Stimulated activated naive B cell treated with anti-CD40 and anti-IgM and Interleukin-4, amounts not matched to agents 10 μg/mL and 1 μg/mL and 100 μg/mL, for 72 hours (primary cell): ENCODE measurements around the gene COMMD6.

ENCODE experiments used
- ATAC-seq, 2 donors: fragments of 150-1000 bp; cut with Tn5 transposase; replicated peaks; 2 replicates each; pipeline ENCODE4 v1.10.0; 2021; ENCODE audit warnings: moderate library complexity in 1 of 2
- DNase-seq: peaks from one replicate; pipeline ENCODE4 v3.0.0; 2021
- H3K27ac Mint-ChIP-seq: one replicate; pipeline ENCODE4 v1.8.0; 2022; ENCODE audit warnings: mild to moderate bottlenecking, mixed read lengths
- H3K27me3 Mint-ChIP-seq, 2 donors: one replicate each; pipeline ENCODE4 v1.8.0; 2022; ENCODE audit warnings: mixed read lengths in 2 of 2
- H3K36me3 Mint-ChIP-seq, 2 donors: one replicate each; pipeline ENCODE4 v1.8.0; 2022; ENCODE audit warnings: mixed read lengths in 2 of 2, mild to moderate bottlenecking in 1 of 2
- H3K4me1 Mint-ChIP-seq, 2 donors: one replicate each; pipeline ENCODE4 v1.8.0; 2022; ENCODE audit warnings: mixed read lengths in 2 of 2, mild to moderate bottlenecking in 1 of 2
- H3K4me3 Mint-ChIP-seq, 2 donors: one replicate each; pipeline ENCODE4 v1.8.0; 2022; ENCODE audit warnings: mild to moderate bottlenecking in 2 of 2, mixed read lengths in 2 of 2, moderate library complexity in 1 of 2
- H3K9me3 Mint-ChIP-seq, 2 donors: one replicate each; pipeline ENCODE4 v1.8.0; 2022; ENCODE audit warnings: mixed read lengths in 2 of 2, mild to moderate bottlenecking in 1 of 2

Gene COMMD6

GRCh38 chr13:75537401-75538365, at the start of gene COMMD6:
Gene COMMD6 (minus strand): TSS chr13:75537841. CDS start chr13:75537805, 36 bp downstream.
- peak; percentile 63 for DNase-seq
- Mint-ChIP-seq H3K27me3 (no peaks in the 10 kb centered on the region), H3K9me3 (no peaks in the 10 kb centered on the region), H3K4me1 (peaks cover 18 to 42% of the 10 kb centered on the region in 2 donors), H3K4me3 (peak within 1 kb of the TSS; percentile 98 to 100), H3K36me3 (peaks cover 14 to 20% of the 10 kb centered on the region in 2 donors), H3K27ac (peak within 1 kb of the TSS; percentile 97)
- ATAC-seq = peak; percentile 89 to 93

- peaks cover 2 to 13% of the 10 kb centered on the region in 2 donors for H3K4me1 Mint-ChIP-seq
- H3K4me3 Mint-ChIP-seq = no peak overlapping the region
- H3K9me3 Mint-ChIP-seq = peaks cover 10 to 14% of the 10 kb centered on the region in 2 donors
- DNase-seq = no peak
- H3K36me3 Mint-ChIP-seq = peaks cover 35 to 42% of the 10 kb centered on the region in 2 donors
- H3K27me3 Mint-ChIP-seq = no peaks in the 10 kb centered on the region
- H3K27ac Mint-ChIP-seq = no peak overlapping the region
- ATAC-seq = no peak
These were observed 47.5 kb upstream of the COMMD6 start for GRCh38 chr13:75585153-75585552.

- Mint-ChIP-seq H3K4me1 (peaks cover 2 to 9% of the 10 kb centered on the region in 2 donors), H3K36me3 (peaks cover 30 to 34% of the 10 kb centered on the region in 2 donors), H3K27me3 (no peaks in the 10 kb centered on the region), H3K4me3 (no peak overlapping the region), H3K9me3 (peaks cover 8 to 14% of the 10 kb centered on the region in 2 donors), H3K27ac (no peak overlapping the region)
- ATAC-seq = no peak
- no peak for DNase-seq
These were observed 45.5 kb upstream of the COMMD6 start for GRCh38 chr13:75583091-75583490.

GRCh38 chr13:75581874-75582640, 44.4 kb upstream of the COMMD6 start:
- no peak overlapping the region for H3K27ac Mint-ChIP-seq
- peaks cover 2 to 6% of the 10 kb centered on the region in 2 donors for H3K4me1 Mint-ChIP-seq
- no peak for DNase-seq
- H3K9me3 Mint-ChIP-seq = peaks cover 8 to 14% of the 10 kb centered on the region in 2 donors
- no peak for ATAC-seq
- peaks cover 26 to 31% of the 10 kb centered on the region in 2 donors for H3K36me3 Mint-ChIP-seq
- H3K27me3 Mint-ChIP-seq = no peaks in the 10 kb centered on the region
- H3K4me3 Mint-ChIP-seq = no peak overlapping the region

GRCh38 chr13:75579529-75579928, 41.9 kb upstream of the COMMD6 start:
- DNase-seq = no peak
- Mint-ChIP-seq H3K36me3 (peaks cover 32 to 33% of the 10 kb centered on the region in 2 donors), H3K9me3 (peaks cover 6 to 9% of the 10 kb centered on the region in 2 donors), H3K27me3 (no peaks in the 10 kb centered on the region), H3K27ac (no peak overlapping the region), H3K4me3 (no peak overlapping the region), H3K4me1 (peaks cover 0 to 2% of the 10 kb centered on the region in 2 donors)
- ATAC-seq = no peak

GRCh38 chr13:75569576-75569975, 31.9 kb upstream of the COMMD6 start:
- Mint-ChIP-seq H3K9me3 (no peaks in the 10 kb centered on the region), H3K4me3 (no peak overlapping the region), H3K27me3 (no peaks in the 10 kb centered on the region), H3K4me1 (peaks cover 0 to 1% of the 10 kb centered on the region in 2 donors), H3K36me3 (peaks cover 38 to 51% of the 10 kb centered on the region in 2 donors), H3K27ac (no peak overlapping the region)
- DNase-seq (no peak), ATAC-seq (no peak)

GRCh38 chr13:75566658-75567057, 29.0 kb upstream of the COMMD6 start:
- H3K27ac Mint-ChIP-seq = no peak overlapping the region
- no peaks in the 10 kb centered on the region for H3K27me3 Mint-ChIP-seq

GRCh38 chr13:75558145-75558840, 20.7 kb upstream of the COMMD6 start:
- peak overlapping the region; percentile 73 for H3K27ac Mint-ChIP-seq

More at GRCh38 chr13:75566658-75567057, 29.0 kb upstream of the COMMD6 start:
- Mint-ChIP-seq H3K36me3 (peaks cover 20 to 29% of the 10 kb centered on the region in 2 donors), H3K4me1 (peaks cover 0 to 1% of the 10 kb centered on the region in 2 donors), H3K9me3 (no peaks in the 10 kb centered on the region), H3K4me3 (no peak overlapping the region)
- no peak for DNase-seq
- ATAC-seq = no peak

GRCh38 chr13:75556961-75557360, 19.3 kb upstream of the COMMD6 start:
- H3K4me1 Mint-ChIP-seq = peaks cover 27 to 41% of the 10 kb centered on the region in 2 donors
- peaks cover 26 to 35% of the 10 kb centered on the region in 2 donors for H3K36me3 Mint-ChIP-seq
- no peaks in the 10 kb centered on the region for H3K9me3 Mint-ChIP-seq

More at GRCh38 chr13:75558145-75558840, 20.7 kb upstream of the COMMD6 start:
- no peak overlapping the region for H3K4me3 Mint-ChIP-seq
- H3K4me1 Mint-ChIP-seq = peaks cover 20 to 34% of the 10 kb centered on the region in 2 donors
- no peaks in the 10 kb centered on the region for H3K9me3 Mint-ChIP-seq
- DNase-seq (no peak), ATAC-seq (no peak)
- peaks cover 23 to 31% of the 10 kb centered on the region in 2 donors for H3K36me3 Mint-ChIP-seq
- no peaks in the 10 kb centered on the region for H3K27me3 Mint-ChIP-seq

GRCh38 chr13:75555836-75556235, 18.2 kb upstream of the COMMD6 start:
- no peaks in the 10 kb centered on the region for H3K9me3 Mint-ChIP-seq
- no peak overlapping the region for H3K27ac Mint-ChIP-seq
- ATAC-seq = no peak
- DNase-seq = no peak
- H3K27me3 Mint-ChIP-seq = no peaks in the 10 kb centered on the region
- H3K4me3 Mint-ChIP-seq = no peak overlapping the region
- peaks cover 24 to 35% of the 10 kb centered on the region in 2 donors for H3K36me3 Mint-ChIP-seq
- peaks cover 28 to 47% of the 10 kb centered on the region in 2 donors for H3K4me1 Mint-ChIP-seq

More at GRCh38 chr13:75556961-75557360, 19.3 kb upstream of the COMMD6 start:
- H3K4me3 Mint-ChIP-seq = no peak overlapping the region
- ATAC-seq = no peak
- no peak for DNase-seq
- H3K27ac Mint-ChIP-seq = no peak overlapping the region
- H3K27me3 Mint-ChIP-seq = no peaks in the 10 kb centered on the region

GRCh38 chr13:75554981-75555380, 17.3 kb upstream of the COMMD6 start:
- H3K36me3 Mint-ChIP-seq = peaks cover 23 to 35% of the 10 kb centered on the region in 2 donors
- H3K4me1 Mint-ChIP-seq = peaks cover 34 to 51% of the 10 kb centered on the region in 2 donors
- no peak for DNase-seq
- no peak for ATAC-seq
- H3K27ac Mint-ChIP-seq = peak overlapping the region; percentile 33
- no peaks in the 10 kb centered on the region for H3K27me3 Mint-ChIP-seq
- H3K4me3 Mint-ChIP-seq = no peak overlapping the region
- H3K9me3 Mint-ChIP-seq = no peaks in the 10 kb centered on the region

GRCh38 chr13:75554464-75554863, 16.8 kb upstream of the COMMD6 start:
- no peaks in the 10 kb centered on the region for H3K27me3 Mint-ChIP-seq
- no peak overlapping the region for H3K27ac Mint-ChIP-seq
- no peak overlapping the region for H3K4me3 Mint-ChIP-seq
- no peak for ATAC-seq
- no peak for DNase-seq
- H3K4me1 Mint-ChIP-seq = peaks cover 34 to 52% of the 10 kb centered on the region in 2 donors
- H3K36me3 Mint-ChIP-seq = peaks cover 23 to 35% of the 10 kb centered on the region in 2 donors
- H3K9me3 Mint-ChIP-seq = no peaks in the 10 kb centered on the region

GRCh38 chr13:75550159-75550567, 12.5 kb upstream of the COMMD6 start:
- no peak for DNase-seq
- Mint-ChIP-seq H3K4me1 (peaks cover 33 to 49% of the 10 kb centered on the region in 2 donors), H3K4me3 (peak overlapping the region; percentile 92 to 99), H3K27me3 (no peaks in the 10 kb centered on the region), H3K36me3 (peaks cover 18 to 22% of the 10 kb centered on the region in 2 donors), H3K27ac (peak overlapping the region; percentile 99), H3K9me3 (no peaks in the 10 kb centered on the region)
- ATAC-seq = no peak
